Measurements from ENCODE around the gene ADAM8.

DNA sequence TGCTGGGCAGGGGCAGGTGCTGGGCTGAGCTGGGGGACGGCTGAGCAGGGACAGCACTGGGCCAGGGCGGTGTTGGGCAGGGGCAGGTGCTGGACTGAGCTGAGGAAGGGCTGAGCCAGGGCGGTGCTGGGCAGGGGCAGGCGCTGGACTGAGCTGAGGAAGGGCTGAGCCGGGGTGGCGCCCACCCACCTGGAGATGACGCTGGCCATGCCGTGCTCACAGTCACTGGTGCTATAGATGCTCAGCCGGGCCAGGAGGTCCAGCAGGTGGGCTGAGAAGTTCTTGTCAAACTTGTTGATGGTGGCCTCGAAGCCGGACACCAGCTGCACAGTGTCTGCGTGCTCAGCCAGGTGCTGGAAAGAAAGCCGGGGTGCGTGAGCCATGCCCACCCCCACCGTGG is 4.4 kb upstream of the ADAM8 start:
- no peak for TF ChIP-seq POLR2A (IDR thresholded peaks at IDR 0.05)
- TF ChIP-seq, protein P1, sequence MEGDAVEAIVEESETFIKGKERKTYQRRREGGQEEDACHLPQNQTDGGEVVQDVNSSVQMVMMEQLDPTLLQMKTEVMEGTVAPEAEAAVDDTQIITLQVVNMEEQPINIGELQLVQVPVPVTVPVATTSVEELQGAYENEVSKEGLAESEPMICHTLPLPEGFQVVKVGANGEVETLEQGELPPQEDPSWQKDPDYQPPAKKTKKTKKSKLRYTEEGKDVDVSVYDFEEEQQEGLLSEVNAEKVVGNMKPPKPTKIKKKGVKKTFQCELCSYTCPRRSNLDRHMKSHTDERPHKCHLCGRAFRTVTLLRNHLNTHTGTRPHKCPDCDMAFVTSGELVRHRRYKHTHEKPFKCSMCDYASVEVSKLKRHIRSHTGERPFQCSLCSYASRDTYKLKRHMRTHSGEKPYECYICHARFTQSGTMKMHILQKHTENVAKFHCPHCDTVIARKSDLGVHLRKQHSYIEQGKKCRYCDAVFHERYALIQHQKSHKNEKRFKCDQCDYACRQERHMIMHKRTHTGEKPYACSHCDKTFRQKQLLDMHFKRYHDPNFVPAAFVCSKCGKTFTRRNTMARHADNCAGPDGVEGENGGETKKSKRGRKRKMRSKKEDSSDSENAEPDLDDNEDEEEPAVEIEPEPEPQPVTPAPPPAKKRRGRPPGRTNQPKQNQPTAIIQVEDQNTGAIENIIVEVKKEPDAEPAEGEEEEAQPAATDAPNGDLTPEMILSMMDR (IDR thresholded peaks at IDR 0.05): no peak

All from esophagus squamous epithelium (tissue), 4 donors.